Stimulated activated CD4-positive, alpha-beta T cell treated with anti-CD3 and anti-CD28 coated beads, Interleukin-12 subunit alpha, Interleukin-12 subunit beta, amount 100 ng/mL, for 4 hours (primary cell): ENCODE measurements around the gene CFAP45.
A peak's percentile ranks its signal among the peaks of the same experiment; 100 is the strongest.

Experiments
- DNase-seq: peaks from one replicate; pipeline ENCODE4 v3.0.0-alpha.2; 2020

Gene CFAP45

GRCh38 chr1:159845751-159846629 is 54.0 kb downstream of the CFAP45 start:
- no peak for DNase-seq

- DNase-seq, result no peak
Observed at GRCh38 chr1:159843459-159843858, 56.5 kb downstream of the CFAP45 start.

- no peak for DNase-seq
Observed at GRCh38 chr1:159841749-159842148, 58.2 kb downstream of the CFAP45 start.

- DNase-seq, result no peak
Observed at GRCh38 chr1:159839116-159839849, 60.7 kb downstream of the CFAP45 start.

GRCh38 chr1:159838715-159839114 is 61.2 kb downstream of the CFAP45 start:
- DNase-seq, result no peak

GRCh38 chr1:159835862-159836525 is 64.0 kb downstream of the CFAP45 start:
- DNase-seq, result no peak

- DNase-seq, result no peak
Observed at GRCh38 chr1:159835356-159835755, 64.6 kb downstream of the CFAP45 start.

- no peak for DNase-seq
Observed at GRCh38 chr1:159832309-159832708, 67.7 kb downstream of the CFAP45 start.

GRCh38 chr1:159831412-159832141 is 68.4 kb downstream of the CFAP45 start:
- no peak for DNase-seq

- DNase-seq, result no peak
Observed at GRCh38 chr1:159830722-159831121, 69.2 kb downstream of the CFAP45 start.

- no peak for DNase-seq
Observed at GRCh38 chr1:159829822-159830465, 70.0 kb downstream of the CFAP45 start.

- no peak for DNase-seq
Observed at GRCh38 chr1:159829273-159829634, 70.7 kb downstream of the CFAP45 start.

- DNase-seq, result no peak
Observed at GRCh38 chr1:159828581-159829272, 71.2 kb downstream of the CFAP45 start.

GRCh38 chr1:159828176-159828575 is 71.8 kb downstream of the CFAP45 start:
- no peak for DNase-seq

- no peak for DNase-seq
Observed at GRCh38 chr1:159827549-159827948, 72.4 kb downstream of the CFAP45 start.

- no peak for DNase-seq
Observed at GRCh38 chr1:159827102-159827490, 72.9 kb downstream of the CFAP45 start.

GRCh38 chr1:159826441-159827101 is 73.4 kb downstream of the CFAP45 start, which contains the start of gene SLAMF8:
Gene SLAMF8, plus strand, starts transcription at chr1:159826873. Its CDS starts 26 bp downstream, at chr1:159826899.
- DNase-seq, result peak; percentile 13

GRCh38 chr1:159825564-159825963 is 74.4 kb downstream of the CFAP45 start:
- no peak for DNase-seq

- DNase-seq, result no peak
Observed at GRCh38 chr1:159823406-159823805, 76.6 kb downstream of the CFAP45 start.
